GM23338 (cell line): ENCODE measurements around the gene RPS6KB1. TPM values are rescaled to one million over a fixed set of nuclear protein-coding genes. Genes with fewer than 3 reads are reported as not detected.
"Not testable (repeated sequence)": the region's sequence is repeated elsewhere in the genome, so short reads cannot be mapped to it uniquely, and the experiment has no call there.

Source experiments
- ATAC-seq: fragments of 200-7000 bp; cut with Tn5 transposase; 3 replicates; pipeline ENCODE4 v1.9.1; 2020
- DNase-seq: peaks from one replicate; pipeline ENCODE4 v3.0.0-alpha.2; 2015; ENCODE audit warnings: low spot score
- H2AFZ ChIP-seq: fragments of 200-600 bp; sonication (generic); 2 replicates; pipeline ENCODE4 v1.8.0; 2016; ENCODE audit warnings: antibody characterized with exemption, mild to moderate bottlenecking, moderate library complexity
- H3F3A ChIP-seq: fragments of 200-600 bp; sonication (generic); replicated peaks from 2 replicates; pipeline ENCODE4 v1.8.0; 2017; ENCODE audit warnings: antibody characterized with exemption, mixed run types, low read depth
- H3K27ac ChIP-seq: fragments of 200-600 bp; sonication (generic); 2 replicates; pipeline ENCODE4 v1.6.1; 2016; ENCODE audit warnings: low read depth
- H3K27me3 ChIP-seq: fragments of 200-600 bp; sonication (generic); 2 replicates; pipeline ENCODE4 v1.8.0; 2016; ENCODE audit warnings: mild to moderate bottlenecking, mixed run types, moderate library complexity; ENCODE audit not compliant: insufficient read depth
- H3K36me3 ChIP-seq: fragments of 200-600 bp; sonication (generic); 2 replicates; pipeline ENCODE4 v1.8.0; 2016; ENCODE audit warnings: mild to moderate bottlenecking; ENCODE audit not compliant: insufficient read depth
- H3K4me1 ChIP-seq: fragments of 200-600 bp; sonication (generic); 2 replicates; pipeline ENCODE4 v1.8.0; 2016; ENCODE audit warnings: mild to moderate bottlenecking, moderate library complexity; ENCODE audit not compliant: insufficient read depth
- H3K4me2 ChIP-seq: fragments of 200-600 bp; sonication (generic); 2 replicates; pipeline ENCODE4 v1.7.1; 2017; ENCODE audit warnings: mixed run types
- H3K4me3 ChIP-seq: fragments of 200-600 bp; sonication (generic); 2 replicates; pipeline ENCODE4 v1.6.1; 2016; ENCODE audit warnings: mixed run types
- H3K79me2 ChIP-seq: fragments of 200-600 bp; sonication (generic); replicated peaks from 2 replicates; pipeline ENCODE4 v1.8.0; 2017; ENCODE audit warnings: mild to moderate bottlenecking; ENCODE audit not compliant: insufficient read depth
- H3K9me2 ChIP-seq: fragments of 200-600 bp; sonication (generic); 2 replicates; pipeline ENCODE4 v1.8.0; 2017; ENCODE audit not compliant: insufficient read depth
- H4K20me1 ChIP-seq: fragments of 200-600 bp; sonication (generic); replicated peaks from 2 replicates; pipeline ENCODE4 v1.8.0; 2017; ENCODE audit warnings: mild to moderate bottlenecking; ENCODE audit not compliant: insufficient read depth
- H3K27ac Mint-ChIP-seq: 2 replicates; pipeline ENCODE4 v1.8.0; 2020; ENCODE audit warnings: inconsistent platforms, mild to moderate bottlenecking, moderate library complexity, mixed read lengths
- H3K27me3 Mint-ChIP-seq: 3 replicates; pipeline ENCODE4 v1.8.0; 2022; ENCODE audit warnings: low read depth, mild to moderate bottlenecking, moderate library complexity, mixed read lengths, inconsistent platforms; ENCODE audit not compliant: insufficient read depth, poor library complexity
- H3K36me3 Mint-ChIP-seq: 3 replicates; pipeline ENCODE4 v1.8.0; 2021; ENCODE audit warnings: low read depth, mild to moderate bottlenecking, inconsistent platforms, moderate library complexity, mixed read lengths
- H3K4me1 Mint-ChIP-seq: 3 replicates; pipeline ENCODE4 v1.8.0; 2020; ENCODE audit warnings: mild to moderate bottlenecking, inconsistent platforms, mixed read lengths
- H3K4me3 Mint-ChIP-seq: 3 replicates; pipeline ENCODE4 v1.8.0; 2021; ENCODE audit warnings: moderate library complexity, mild to moderate bottlenecking, inconsistent platforms, mixed read lengths
- H3K9me3 Mint-ChIP-seq: 3 replicates; pipeline ENCODE4 v1.8.0; 2020; ENCODE audit warnings: moderate library complexity, mild to moderate bottlenecking, inconsistent platforms, mixed read lengths
- CREB1 ChIP-seq: fragments of 250-450 bp; sonication (Bioruptor Pico); IDR thresholded peaks from 2 replicates; pipeline ENCODE4 v1.5.0; 2020; ENCODE audit warnings: low read depth, mild to moderate bottlenecking, moderate library complexity
- CTCF ChIP-seq, 2 experiments: fragments of 200-600 bp in 1 of 2; sonication (generic) in 1 of 2; conservative IDR thresholded peaks; 2 replicates each; pipeline versions ENCODE4 v1.5.1 to v1.6.1; 2016 to 2017; ENCODE audit warnings: antibody characterized with exemption in 2 of 2, low read depth in 2 of 2, mild to moderate bottlenecking in 2 of 2, moderate library complexity in 1 of 2
- ETS1 ChIP-seq: IDR thresholded peaks from 2 replicates; pipeline ENCODE4 v1.6.1; 2016; ENCODE audit warnings: antibody characterized with exemption
- EZH2 ChIP-seq: fragments of 200-600 bp; sonication (generic); IDR thresholded peaks from one replicate; pipeline ENCODE4 v1.8.0; 2017; ENCODE audit warnings: antibody characterized with exemption, mild to moderate bottlenecking, low read depth; ENCODE audit not compliant: unreplicated experiment
- EZH2phosphoT487 ChIP-seq: fragments of 200-600 bp; sonication (generic); IDR thresholded peaks from one replicate; pipeline ENCODE4 v1.8.1; 2018; ENCODE audit warnings: antibody characterized with exemption; ENCODE audit not compliant: unreplicated experiment
- NANOG ChIP-seq: IDR thresholded peaks from 2 replicates; pipeline ENCODE4 v1.6.1; 2016; ENCODE audit warnings: antibody characterized with exemption, borderline replicate concordance
- POLR2AphosphoS5 ChIP-seq: IDR thresholded peaks from 2 replicates; pipeline ENCODE4 v1.6.1; 2016; ENCODE audit warnings: antibody characterized with exemption, low read depth
- REST ChIP-seq: IDR thresholded peaks from one replicate; pipeline ENCODE4 v1.6.1; 2018; ENCODE audit warnings: antibody characterized with exemption; ENCODE audit not compliant: unreplicated experiment
- STAT1 ChIP-seq: IDR thresholded peaks from one replicate; pipeline ENCODE4 v1.6.1; 2016; ENCODE audit warnings: antibody characterized with exemption; ENCODE audit not compliant: unreplicated experiment
- ZNF331 ChIP-seq: fragments of 250-450 bp; sonication (Bioruptor Pico); IDR thresholded peaks from 2 replicates; pipeline ENCODE4 v1.5.0; 2020; ENCODE audit warnings: low read depth, mild to moderate bottlenecking, moderate library complexity
- polyA plus RNA-seq: library from polyadenylated mRNA; unstranded; fragments of >200 nt; fragmentation: Nextera tagmentation; extraction: Ambion mirVana; gene quantifications from 2 replicates; pipeline ENCODE4 v1.2.1, GENCODE V29; 2016
- total RNA-seq: library from RNA; depleted of rRNA; stranded (reverse); fragments of >200 nt; shearing (Covaris generic); gene quantifications from 2 replicates; pipeline ENCODE4 v1.2.3, GENCODE V29; 2014

The RPS6KB1 gene
- total and polyA plus RNA-seq, 2 experiments from 2014 or later = 19.5 to 21.7 TPM

- H3K9me2 ChIP-seq, H3K27ac Mint-ChIP-seq, H3K27me3 ChIP-seq, H3K79me2 ChIP-seq, DNase-seq, H3K4me3 Mint-ChIP-seq, H3K27ac ChIP-seq, H2AFZ ChIP-seq, H3K4me1 Mint-ChIP-seq, H3K4me1 ChIP-seq, H3K27me3 Mint-ChIP-seq, H3K4me2 ChIP-seq, ATAC-seq, H3K36me3 ChIP-seq, H4K20me1 ChIP-seq, H3F3A ChIP-seq, H3K4me3 ChIP-seq, H3K9me3 Mint-ChIP-seq: not testable (repeated sequence)
- H3K36me3 Mint-ChIP-seq = peaks cover 25% of the 10 kb centered on the region; the same call in 2 of the 3 replicates
These were observed 19.5 kb upstream of the RPS6KB1 start for GRCh38 chr17:59873414-59873813.

- no peaks in the 10 kb centered on the region for H3K27me3 Mint-ChIP-seq
- Histone ChIP-seq H3K4me1 (no peaks in the 10 kb centered on the region), H3K4me2 (no peak overlapping the region), H3K4me3 (no peak overlapping the region), H3K36me3 (peaks cover 9% of the 10 kb centered on the region), H3K79me2 (no peaks in the 10 kb centered on the region), H3K27ac (no peak overlapping the region), H3K27me3 (no peaks in the 10 kb centered on the region), H3F3A (no peaks in the 10 kb centered on the region), H2AFZ (no peak overlapping the region), H3K9me2 (no peaks in the 10 kb centered on the region), H4K20me1 (no peaks in the 10 kb centered on the region)
- H3K27ac Mint-ChIP-seq = no peak overlapping the region
- H3K4me1 Mint-ChIP-seq = no peaks in the 10 kb centered on the region
- no peaks in the 10 kb centered on the region for H3K9me3 Mint-ChIP-seq
- H3K36me3 Mint-ChIP-seq = peaks cover 23% of the 10 kb centered on the region; the same call in 2 of the 3 replicates
- ATAC-seq = no peak
- H3K4me3 Mint-ChIP-seq = no peak overlapping the region
- no peak for DNase-seq
- TF ChIP-seq CTCF (conservative IDR thresholded peaks at IDR 0.05; ENCODE audit: low read depth in 2 of 2) = no peak
- no peak for TF ChIP-seq EZH2phosphoT487
- TF ChIP-seq CREB1 (CRISPR knock-in tag) = no peak
- no peak for TF ChIP-seq POLR2AphosphoS5
- TF ChIP-seq REST = no peak
- TF ChIP-seq ETS1 = no peak
- no peak for TF ChIP-seq ZNF331 (CRISPR knock-in tag)
- no peak for TF ChIP-seq EZH2
- TF ChIP-seq STAT1 = no peak
- TF ChIP-seq NANOG = no peak
These were observed 18.5 kb upstream of the RPS6KB1 start for GRCh38 chr17:59874376-59874775.
